ENCODE data around the gene FOSB. TPM values are rescaled to one million over a fixed set of nuclear protein-coding genes. Genes with fewer than 3 reads are reported as not detected.

FOSB gene
- total RNA-seq, 3 donors from 2014 or later: 29.8 to 109 (median 38.4) TPM

DNA sequence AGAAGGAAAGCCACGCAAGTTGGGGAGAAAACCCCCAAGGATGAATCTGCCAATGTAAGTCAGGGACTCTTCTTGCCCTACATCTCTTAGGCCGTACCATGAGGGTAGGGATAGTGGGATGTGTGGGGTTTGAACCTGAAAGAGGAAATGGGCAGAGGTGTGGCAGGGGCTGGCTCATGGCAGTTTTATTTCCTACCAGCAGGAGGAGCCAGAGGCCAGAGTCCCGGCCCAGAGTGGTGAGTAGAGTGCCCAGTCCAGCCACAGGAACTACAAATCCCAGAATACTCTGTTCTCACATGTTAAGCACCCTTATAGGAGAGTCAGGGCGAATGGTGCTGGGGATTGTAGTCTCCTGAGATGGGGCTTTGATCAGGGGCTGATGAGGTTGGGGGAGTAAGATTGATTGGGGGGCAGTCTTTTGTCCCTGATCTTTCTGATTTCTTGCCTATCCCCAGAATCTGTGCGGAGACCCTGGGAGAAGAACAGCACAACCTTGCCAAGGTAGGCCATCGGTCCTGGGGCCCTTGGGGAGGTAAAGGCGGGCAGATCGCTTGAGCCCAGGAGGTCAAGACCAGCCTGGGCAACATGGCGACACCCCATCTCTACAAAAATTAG is 56.0 kb downstream of the FOSB start:
- Histone ChIP-seq H3K4me1 (no peaks in the 10 kb centered on the region), H3K9me3 (no peaks in the 10 kb centered on the region), H3K4me3 (no peak overlapping the region), H3K27ac (peak overlapping the region; percentile 8 to 36), H3K27me3 (no peaks in the 10 kb centered on the region), H3K36me3 (no peaks in the 10 kb centered on the region)
- DNase-seq (ENCODE audit: low spot score in 2 of 2): peak; percentile 80 to 84
- intact Hi-C loops (cut with DNase I; ENCODE audit: low total_unique reads): loop anchor here (10.0 kb wide), 1 partner anchor 111 kb away; the partner anchor contains the start of gene EML2
- no peak for TF ChIP-seq POLR2AphosphoS5 (IDR thresholded peaks at IDR 0.05)
- peak; percentile 88 to 96 (median 91) for TF ChIP-seq CTCF (IDR thresholded peaks at IDR 0.05)
- TF ChIP-seq POLR2A (IDR thresholded peaks at IDR 0.05): no peak

- no peak overlapping the region for H3K4me3 ChIP-seq
- DNase-seq (ENCODE audit: low spot score in 2 of 2): no peak
- H3K27me3 ChIP-seq: no peaks in the 10 kb centered on the region
- no peaks in the 10 kb centered on the region for H3K9me3 ChIP-seq
- TF ChIP-seq POLR2AphosphoS5 (IDR thresholded peaks at IDR 0.05) (no peak), POLR2A (IDR thresholded peaks at IDR 0.05) (no peak), CTCF (IDR thresholded peaks at IDR 0.05) (no peak)
- H3K36me3 ChIP-seq: no peaks in the 10 kb centered on the region
- no peak overlapping the region for H3K27ac ChIP-seq
- intact Hi-C loops (cut with DNase I; ENCODE audit: low total_unique reads): loop anchor here (10.0 kb wide), 1 partner anchor 110 kb away; the partner anchor contains the start of gene EML2
- H3K4me1 ChIP-seq: no peaks in the 10 kb centered on the region
These were observed 56.9 kb downstream of the FOSB start for GRCh38 chr19:45524575-45525129.

Other genes with a start within 250 kb of the FOSB start
- 1 to 10 TPM in 1 of 3 donors, under 1 TPM in 2; 0.44 to 2.3 (median 0.64) TPM for gene EXOC3L2, start 222.6 kb upstream of the FOSB start, total RNA-seq
- 10 to 100 TPM; 11.0 to 20.0 (median 19.2) TPM for gene MARK4, start 216.7 kb upstream of the FOSB start, total RNA-seq
- not detected for gene CKM, start 145.1 kb upstream of the FOSB start, total RNA-seq
- 10 to 100 TPM in 1 of 3 donors, 1 to 10 TPM in 1, not detected in 1; 5.6 to 13.5 TPM for gene KLC3, start 127.2 kb upstream of the FOSB start, total RNA-seq
- 10 to 100 TPM in 1 of 3 donors, 1 to 10 TPM in 2; 6.4 to 11.5 (median 9.5) TPM for gene ERCC2, start 97.4 kb upstream of the FOSB start, total RNA-seq
- gene PPP1R13L, start 62.9 kb upstream of the FOSB start, total RNA-seq: 10 to 100 TPM in 2 of 3 donors, 1 to 10 TPM in 1; 3.4 to 45.1 (median 34.7) TPM
- 1 to 10 TPM; 2.6 to 6.9 (median 5.3) TPM for gene POLR1G, start 61.4 kb upstream of the FOSB start, total RNA-seq
- 10 to 100 TPM; 89.9 to 96.7 (median 91.2) TPM for gene ERCC1, start 44.1 kb upstream of the FOSB start, total RNA-seq
- 10 to 100 TPM in 1 of 3 donors, 1 to 10 TPM in 2; 5.9 to 15.1 (median 7.2) TPM for gene RTN2, start 29.1 kb downstream of the FOSB start, total RNA-seq
- gene PPM1N, start 30.4 kb downstream of the FOSB start, total RNA-seq: 1 to 10 TPM; 1.8 to 2.5 (median 2.3) TPM
- gene VASP, start 39.5 kb downstream of the FOSB start, total RNA-seq: 10 to 100 TPM; 31.8 to 61.6 (median 52.2) TPM
- gene OPA3, start 116.8 kb downstream of the FOSB start, total RNA-seq: 10 to 100 TPM in 1 of 3 donors, 1 to 10 TPM in 2; 6.6 to 11.4 (median 7.2) TPM
- 1 to 10 TPM; 1.1 to 8.8 (median 1.2) TPM for gene GPR4, start 134.2 kb downstream of the FOSB start, total RNA-seq
- 10 to 100 TPM; 27.7 to 42.0 (median 32.4) TPM for gene EML2, start 171.4 kb downstream of the FOSB start, total RNA-seq
- gene GIPR, start 200.2 kb downstream of the FOSB start, total RNA-seq: 1 to 10 TPM in 2 of 3 donors, under 1 TPM in 1; 0.16 to 4.9 (median 4.8) TPM
- 100 to 1,000 TPM; 175 to 238 (median 191) TPM for gene SNRPD2, start 224.0 kb downstream of the FOSB start, total RNA-seq
- 1 to 10 TPM; 6.1 to 9.4 (median 7.2) TPM for gene QPCTL, start 224.7 kb downstream of the FOSB start, total RNA-seq

Measured in breast epithelium (tissue), 4 donors.